LNCaP clone FGC (cell line): ENCODE data around the gene KRTAP10-4.

ENCODE experiments used
- DNase-seq: peaks from one replicate; pipeline ENCODE4 v3.0.0-alpha.2; 2011; ENCODE audit warnings: low read depth
- H3K4me3 ChIP-seq: 2 replicates; pipeline ENCODE4 v1.5.1; 2011; ENCODE audit warnings: mild to moderate bottlenecking, low read depth, low read length, control low read depth
- TF ChIP-seq, protein P1 (sequence below): IDR thresholded peaks from 2 replicates; pipeline ENCODE4 v1.5.1; 2012; ENCODE audit warnings: mild to moderate bottlenecking; ENCODE audit not compliant: control insufficient read depth, insufficient read depth; ENCODE audit errors: extremely low read depth

KRTAP10-4 gene

GRCh38 chr21:44569861-44570517, 3.5 kb upstream of the KRTAP10-4 start:
- no peak for DNase-seq
- TF ChIP-seq, protein P1, sequence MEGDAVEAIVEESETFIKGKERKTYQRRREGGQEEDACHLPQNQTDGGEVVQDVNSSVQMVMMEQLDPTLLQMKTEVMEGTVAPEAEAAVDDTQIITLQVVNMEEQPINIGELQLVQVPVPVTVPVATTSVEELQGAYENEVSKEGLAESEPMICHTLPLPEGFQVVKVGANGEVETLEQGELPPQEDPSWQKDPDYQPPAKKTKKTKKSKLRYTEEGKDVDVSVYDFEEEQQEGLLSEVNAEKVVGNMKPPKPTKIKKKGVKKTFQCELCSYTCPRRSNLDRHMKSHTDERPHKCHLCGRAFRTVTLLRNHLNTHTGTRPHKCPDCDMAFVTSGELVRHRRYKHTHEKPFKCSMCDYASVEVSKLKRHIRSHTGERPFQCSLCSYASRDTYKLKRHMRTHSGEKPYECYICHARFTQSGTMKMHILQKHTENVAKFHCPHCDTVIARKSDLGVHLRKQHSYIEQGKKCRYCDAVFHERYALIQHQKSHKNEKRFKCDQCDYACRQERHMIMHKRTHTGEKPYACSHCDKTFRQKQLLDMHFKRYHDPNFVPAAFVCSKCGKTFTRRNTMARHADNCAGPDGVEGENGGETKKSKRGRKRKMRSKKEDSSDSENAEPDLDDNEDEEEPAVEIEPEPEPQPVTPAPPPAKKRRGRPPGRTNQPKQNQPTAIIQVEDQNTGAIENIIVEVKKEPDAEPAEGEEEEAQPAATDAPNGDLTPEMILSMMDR = no peak
- no peak overlapping the region for H3K4me3 ChIP-seq

- no peak for DNase-seq
- no peak overlapping the region for H3K4me3 ChIP-seq
- TF ChIP-seq, protein P1 = no peak
Measured at GRCh38 chr21:44571296-44571695, 2.2 kb upstream of the KRTAP10-4 start.

GRCh38 chr21:44571844-44572782, 1.4 kb upstream of the KRTAP10-4 start:
- no peak for DNase-seq
- TF ChIP-seq, protein P1 = no peak
- no peak overlapping the region for H3K4me3 ChIP-seq

DNA sequence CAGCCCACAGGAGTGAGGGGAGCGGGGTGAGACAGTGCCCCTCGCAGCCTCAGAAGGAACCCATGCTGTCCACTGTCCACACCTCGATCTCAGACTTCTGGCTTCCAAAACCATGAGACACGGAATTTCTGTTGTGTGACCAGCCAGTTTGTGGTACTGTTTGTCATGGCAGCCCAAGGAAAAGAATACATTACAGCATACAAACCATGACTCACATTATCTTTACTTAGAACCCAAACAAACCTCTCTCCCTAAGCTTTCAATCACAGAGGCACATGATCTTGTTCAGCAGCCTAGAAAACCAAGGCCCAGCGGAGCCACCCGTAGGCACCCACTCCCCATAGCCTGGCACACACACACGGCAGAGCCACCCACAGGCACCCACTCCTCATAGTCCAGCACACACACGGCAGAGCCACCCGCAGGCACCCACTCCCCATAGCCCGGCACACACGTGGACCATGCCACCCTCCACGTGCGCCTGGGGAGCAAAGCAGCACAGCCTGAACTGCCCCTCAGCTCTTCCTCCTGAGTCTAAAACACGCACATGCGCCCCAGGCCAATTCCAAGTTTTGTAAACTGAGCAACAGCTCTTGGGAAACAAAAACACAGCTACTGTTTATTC, 458 bp upstream of the KRTAP10-4 start:
- TF ChIP-seq, protein P1 = no peak
- H3K4me3 ChIP-seq = no peak overlapping the region
- DNase-seq = no peak

- no peak for DNase-seq
- TF ChIP-seq, protein P1 = no peak
Measured at GRCh38 chr21:44574457-44575306, 1.2 kb downstream of the KRTAP10-4 start.

DNA sequence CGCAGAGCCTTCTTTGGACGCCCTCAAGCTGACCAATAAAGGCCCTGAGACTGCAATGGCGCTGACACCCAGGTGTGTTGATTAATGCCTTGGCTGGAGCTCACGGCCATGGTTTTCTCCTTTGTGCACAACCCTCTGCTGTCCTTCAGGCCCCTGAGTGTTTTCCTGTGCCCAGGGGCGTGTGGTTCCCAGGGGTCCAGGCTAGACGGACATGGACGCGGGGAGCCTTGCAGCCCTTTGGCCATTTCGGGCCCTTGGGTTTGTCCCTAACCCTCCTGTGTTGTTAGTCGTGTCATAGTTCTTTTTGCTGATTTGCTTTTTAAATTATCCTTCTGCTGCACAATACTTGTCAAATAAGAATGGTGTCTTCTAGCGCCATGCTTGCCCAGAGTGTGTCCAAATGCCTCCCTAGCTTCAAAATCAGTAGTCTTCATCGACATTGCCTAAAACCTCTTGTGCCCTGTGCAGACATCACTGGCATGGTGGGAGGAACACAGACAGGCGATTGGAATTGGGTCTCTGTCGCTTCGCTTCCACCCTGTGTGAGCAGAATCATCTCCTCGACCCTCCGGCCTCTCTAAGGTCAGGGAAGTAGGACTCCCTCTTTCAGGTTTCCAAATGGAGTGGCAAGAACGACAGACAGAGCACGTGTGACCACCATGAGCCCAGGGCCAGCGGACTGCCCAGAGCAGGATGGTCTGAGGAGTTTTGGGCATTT, 1.9 kb downstream of the KRTAP10-4 start:
- TF ChIP-seq, protein P1 = no peak
- DNase-seq = no peak

More at GRCh38 chr21:44574457-44575306, 1.2 kb downstream of the KRTAP10-4 start:
- H3K4me3 ChIP-seq = no peak overlapping the region

More for the DNA sequence above, 1.9 kb downstream of the KRTAP10-4 start:
- H3K4me3 ChIP-seq = no peak overlapping the region
